LoVo (cell line): ENCODE results near the gene PLA2G5.

ENCODE experiments used
- DNase-seq: peaks from one replicate; pipeline ENCODE4 v3.0.0-alpha.2; 2016; ENCODE audit warnings: low spot score

Gene PLA2G5

DNA sequence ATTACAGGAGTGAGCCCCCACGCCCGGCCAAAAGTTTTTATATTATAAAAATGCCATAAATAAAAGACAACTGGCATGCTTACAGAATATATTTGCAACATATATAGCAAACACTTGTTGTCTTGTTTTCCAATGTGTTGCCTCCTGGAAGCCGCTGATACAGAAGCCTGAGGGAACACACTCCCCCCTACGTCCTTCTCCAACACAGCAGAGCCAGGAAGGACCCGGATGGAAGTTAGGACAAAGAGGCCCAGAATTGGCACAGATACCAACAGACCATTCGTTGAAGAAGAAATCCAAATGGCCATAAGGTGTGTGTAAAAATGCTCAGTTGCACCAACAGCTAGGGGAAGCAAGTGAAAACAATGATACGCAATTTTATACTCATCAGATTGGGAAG lies 1.3 kb upstream of the PLA2G5 start:
- no peak for DNase-seq

DNA sequence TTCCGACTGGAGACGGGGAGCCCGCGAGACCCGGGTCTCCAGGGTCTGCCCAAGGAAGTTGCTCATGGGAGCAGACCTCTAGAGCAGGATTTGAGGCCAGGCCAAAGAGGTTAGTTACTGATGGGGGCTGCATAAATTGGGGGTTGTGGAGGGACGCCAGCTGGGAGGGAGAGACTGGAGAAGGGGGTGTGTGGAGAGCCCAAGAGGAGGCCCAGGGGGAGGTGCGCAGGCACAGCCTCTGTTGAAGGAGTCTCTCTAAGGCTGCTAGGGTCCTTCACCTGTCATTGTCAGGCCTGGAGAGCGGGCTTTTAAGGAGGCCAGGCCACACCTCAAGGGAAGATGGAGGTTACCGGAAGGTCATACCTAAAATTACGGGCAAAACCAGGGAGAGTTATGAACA lies 363 bp downstream of the PLA2G5 start:
- no peak for DNase-seq

DNA sequence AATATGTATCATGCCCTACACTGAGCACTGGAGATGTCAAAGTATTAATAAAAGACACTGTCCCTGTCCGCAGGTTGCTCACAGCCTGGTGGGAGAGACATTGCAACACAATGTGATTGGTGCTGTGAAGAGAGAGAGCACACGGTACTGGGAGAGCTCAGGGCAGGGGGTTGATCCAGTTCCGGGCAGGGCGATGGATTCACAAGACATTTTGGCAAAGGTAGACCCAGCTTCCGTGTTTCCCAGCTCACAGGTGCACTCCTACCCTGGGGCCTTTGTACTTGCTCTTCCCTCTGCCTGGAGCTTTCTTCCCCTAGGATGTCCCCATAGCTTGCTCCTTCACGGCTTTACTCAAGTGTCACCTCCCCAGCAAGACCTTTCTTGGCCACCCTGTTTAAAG lies 1.4 kb downstream of the PLA2G5 start:
- no peak for DNase-seq

DNA sequence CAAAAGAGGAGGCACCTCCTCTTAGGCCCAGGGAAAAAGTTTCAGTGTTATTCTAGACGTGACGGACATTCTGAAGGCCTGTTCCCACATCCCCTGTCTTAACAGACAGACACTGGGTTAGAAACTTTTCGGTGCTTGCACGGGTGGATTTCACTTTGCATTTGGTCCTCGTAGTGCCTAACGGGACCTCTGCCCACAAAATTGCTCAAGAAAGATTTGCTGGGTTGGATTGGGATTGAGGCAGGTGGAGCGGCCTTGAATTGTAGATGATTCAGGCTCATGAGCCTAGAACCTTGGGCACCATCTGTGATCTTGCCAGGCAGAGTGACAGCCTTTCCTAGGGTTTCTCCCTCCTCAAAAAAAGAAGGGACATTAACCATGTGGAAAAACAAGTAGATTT lies 2.8 kb downstream of the PLA2G5 start:
- DNase-seq: no peak

DNA sequence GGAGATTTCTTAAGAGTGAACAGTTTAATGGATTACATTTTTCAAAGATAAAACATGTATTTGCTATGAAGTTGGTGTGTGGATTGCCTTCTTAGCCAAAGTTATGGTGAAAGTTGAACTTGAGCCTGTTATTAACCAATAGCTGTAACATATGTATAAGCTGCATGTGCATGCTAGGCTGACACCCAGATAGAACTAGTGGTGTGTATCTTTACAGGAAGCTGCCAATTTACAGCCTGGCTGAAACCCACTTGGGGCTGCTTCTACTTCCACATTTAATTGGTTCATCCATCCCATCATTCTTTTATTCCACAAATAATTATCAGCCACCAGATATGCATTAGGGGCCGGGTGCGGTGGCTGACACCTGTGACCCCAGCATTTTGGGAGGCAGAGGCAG lies 3.3 kb downstream of the PLA2G5 start:
- no peak for DNase-seq

DNA sequence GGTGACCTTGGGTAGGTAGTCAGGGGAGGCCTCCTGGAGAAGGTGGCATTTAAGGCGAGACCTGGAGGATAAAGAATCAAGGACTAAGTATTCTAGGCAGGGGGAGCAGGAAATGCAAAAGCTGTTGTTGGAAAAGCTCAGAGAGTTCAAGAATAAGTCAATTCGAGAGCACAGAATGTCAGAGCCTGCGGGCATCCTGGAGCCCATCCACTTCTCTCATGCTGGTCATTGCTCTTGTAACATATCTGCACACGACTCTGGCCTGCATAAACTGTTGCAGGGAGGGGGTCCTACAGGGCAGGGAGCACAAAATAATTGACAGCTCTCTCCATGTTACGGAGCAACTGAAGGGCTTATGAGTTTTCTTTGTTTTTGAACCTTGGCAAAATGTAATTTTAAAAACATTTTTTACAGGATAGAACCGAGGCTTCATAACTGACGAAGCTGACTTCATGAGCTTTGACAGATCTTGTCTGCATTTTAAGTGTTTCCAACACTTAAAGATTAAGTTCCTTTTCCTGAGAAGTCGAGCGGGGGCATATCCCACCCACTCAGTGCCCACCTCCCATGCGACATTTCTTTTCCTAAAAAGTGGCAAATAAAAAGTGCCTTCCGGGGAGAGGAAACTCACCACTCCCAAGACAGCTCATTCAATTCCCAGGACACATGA lies 4.2 kb downstream of the PLA2G5 start:
- no peak for DNase-seq

DNA sequence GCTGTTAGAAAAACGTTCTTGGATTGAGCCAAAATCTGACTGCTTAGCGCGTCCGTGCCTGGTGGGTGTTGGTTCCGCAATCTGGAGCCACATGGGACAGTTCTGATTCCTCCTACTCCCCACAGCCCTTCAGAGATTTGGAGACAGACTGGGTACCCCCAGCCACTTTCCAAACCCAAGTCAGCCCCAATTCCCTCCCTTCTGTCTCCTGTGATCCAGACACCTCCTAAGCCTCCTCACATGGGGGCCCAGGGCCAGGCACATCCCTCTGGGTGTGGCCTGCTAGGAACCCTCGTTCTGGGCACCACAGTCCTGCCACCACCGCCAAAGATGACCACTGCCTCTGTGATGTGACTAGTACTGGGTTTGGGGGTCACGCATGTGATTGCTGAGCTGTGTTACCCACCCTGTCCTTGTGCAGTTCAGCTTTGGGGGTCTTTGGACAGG lies 4.8 kb downstream of the PLA2G5 start:
- no peak for DNase-seq

DNA sequence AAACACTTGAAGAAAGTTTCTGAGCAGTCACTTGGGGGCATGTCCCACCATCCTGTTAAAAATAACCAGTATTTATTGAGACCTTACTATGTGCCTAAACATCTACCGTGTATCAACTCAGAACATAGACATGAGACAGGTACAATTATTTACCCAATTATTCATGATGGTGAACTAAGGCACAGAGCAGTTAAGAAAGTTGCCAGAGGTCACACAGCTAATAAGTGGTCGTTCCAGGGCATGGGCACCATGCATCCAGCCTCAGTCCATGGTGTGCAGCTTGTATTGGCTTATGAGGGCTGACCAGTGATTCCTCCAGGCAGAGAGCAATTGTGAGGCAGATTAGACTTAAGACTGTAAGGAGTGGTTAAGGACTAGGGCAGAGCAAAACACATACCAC lies 5.4 kb downstream of the PLA2G5 start:
- DNase-seq: no peak

DNA sequence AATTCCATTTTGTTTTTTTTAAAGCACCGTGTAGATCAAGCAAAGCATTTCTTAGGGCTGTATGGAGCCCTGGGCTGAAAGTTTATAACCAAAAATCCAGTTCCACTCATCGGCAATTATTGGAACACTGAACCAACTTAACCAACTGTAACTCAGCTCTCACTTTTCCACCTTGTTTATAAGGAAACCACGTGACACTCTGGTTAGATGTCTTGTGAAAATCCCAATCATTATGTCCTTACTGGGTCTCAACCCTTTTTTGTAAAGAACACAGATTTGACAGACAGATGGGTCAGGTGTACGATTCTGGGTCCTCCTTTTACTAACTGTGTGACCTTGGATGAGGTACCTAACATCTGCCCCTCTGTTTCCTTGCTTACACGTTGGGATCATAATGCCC lies 6.2 kb downstream of the PLA2G5 start:
- DNase-seq: no peak

DNA sequence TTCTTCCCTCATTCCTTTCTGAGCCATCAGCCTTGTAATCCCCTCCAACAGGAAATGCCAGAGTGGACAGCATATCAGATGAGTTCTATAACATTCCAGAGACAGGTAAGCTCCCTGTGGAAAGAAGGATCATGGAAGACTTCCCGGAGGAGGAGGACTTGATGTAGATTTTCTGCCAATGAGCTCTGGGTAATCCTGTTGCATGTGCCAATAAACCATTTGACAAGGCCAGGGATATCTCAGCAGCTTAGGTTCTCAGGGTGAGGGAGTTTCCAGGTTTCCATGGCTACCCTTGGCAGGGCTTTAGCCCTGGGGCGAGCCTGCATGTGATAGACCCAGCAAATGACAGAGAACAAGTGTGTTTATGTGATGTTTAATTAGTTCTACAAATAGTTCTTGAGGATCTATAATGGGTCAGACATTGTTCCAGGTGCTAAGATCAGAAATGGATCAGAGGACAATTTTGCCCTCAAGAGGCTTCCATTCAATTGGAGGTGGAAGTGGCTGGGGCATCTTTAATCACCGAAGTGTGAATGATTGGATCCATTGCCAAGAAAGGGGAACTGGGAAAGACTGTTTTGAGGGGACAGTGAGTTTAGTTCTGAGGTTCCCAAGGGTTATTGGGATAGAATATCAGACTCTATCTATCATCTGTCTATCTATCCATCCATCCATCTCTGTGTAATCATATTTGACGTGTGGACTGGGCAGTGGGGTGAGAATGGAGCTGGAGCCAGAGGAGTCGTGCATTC lies 6.9 kb downstream of the PLA2G5 start:
- no peak for DNase-seq

DNA sequence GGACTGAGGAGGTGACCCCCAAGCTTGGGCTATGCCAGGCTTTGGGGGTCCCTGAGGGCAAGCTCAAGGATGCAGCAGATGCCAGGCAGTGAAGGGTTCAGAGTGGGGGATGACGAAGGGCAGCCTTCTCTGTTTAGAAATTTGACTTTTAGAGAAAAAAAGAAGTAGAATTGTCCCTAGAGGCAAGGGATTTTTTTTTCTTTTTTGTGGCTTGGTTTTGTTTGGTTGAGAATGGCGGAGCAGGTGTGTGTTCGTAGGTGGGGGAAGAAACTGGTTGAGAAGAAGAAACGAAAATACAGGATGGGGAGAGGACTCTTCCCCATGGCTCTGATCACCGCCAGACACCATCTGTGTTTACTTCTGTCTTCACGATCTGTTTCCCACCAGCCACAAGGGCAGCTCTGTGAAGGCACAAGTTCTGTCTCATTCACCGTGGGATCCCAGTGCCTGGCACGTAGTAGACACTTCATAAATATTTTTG lies 8.2 kb downstream of the PLA2G5 start:
- no peak for DNase-seq

DNA sequence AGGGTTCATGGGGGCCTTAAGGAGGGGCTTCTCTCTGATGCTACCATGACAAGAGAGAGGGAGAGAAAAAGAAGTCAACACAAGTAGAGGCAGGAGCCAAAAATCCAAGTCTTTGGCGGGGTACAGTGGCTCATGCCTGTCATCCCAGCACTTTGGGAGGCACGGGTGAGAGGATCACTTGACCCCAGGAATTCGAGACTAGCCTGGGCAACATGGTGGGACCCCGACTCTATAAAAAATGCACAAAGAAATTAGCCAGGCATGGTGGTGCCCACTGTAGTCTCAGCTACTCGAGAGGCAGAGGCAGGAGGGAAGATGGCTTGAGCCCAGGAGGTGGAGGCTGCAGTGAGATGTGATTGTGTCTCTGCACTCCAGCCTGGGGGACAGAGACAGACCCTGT lies 8.7 kb downstream of the PLA2G5 start:
- DNase-seq: no peak

DNA sequence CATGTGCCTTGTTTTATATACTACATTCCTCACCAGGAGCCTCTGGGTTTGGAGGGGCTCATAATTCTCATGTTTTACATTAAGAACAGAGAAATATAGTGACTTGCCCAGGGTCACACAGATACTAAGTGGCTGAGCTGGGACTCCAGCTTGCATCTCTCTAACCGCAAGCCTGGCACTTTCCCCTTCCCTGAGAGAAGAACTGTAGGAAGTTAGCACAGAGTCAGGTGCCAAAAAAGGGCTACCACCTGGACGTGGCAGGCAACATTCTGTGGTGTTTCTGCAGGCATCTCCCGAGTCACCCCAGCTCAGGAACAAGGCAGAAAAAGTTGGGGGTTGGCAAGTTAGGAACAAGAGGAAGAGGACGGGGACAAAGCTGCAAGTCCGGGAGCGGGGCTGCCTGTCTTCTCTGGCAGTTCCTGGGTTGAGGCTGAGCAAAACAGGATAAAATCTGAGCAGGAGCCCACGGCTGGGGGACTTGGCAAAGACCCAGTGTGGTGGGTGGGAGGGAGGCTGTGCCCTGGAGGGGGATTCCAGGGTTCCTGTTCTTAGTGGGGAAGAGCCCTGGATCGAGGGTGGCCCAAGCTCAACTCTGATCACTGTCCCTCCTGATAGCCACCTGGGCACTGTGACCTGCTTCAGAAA lies 9.8 kb downstream of the PLA2G5 start:
- DNase-seq: no peak

DNA sequence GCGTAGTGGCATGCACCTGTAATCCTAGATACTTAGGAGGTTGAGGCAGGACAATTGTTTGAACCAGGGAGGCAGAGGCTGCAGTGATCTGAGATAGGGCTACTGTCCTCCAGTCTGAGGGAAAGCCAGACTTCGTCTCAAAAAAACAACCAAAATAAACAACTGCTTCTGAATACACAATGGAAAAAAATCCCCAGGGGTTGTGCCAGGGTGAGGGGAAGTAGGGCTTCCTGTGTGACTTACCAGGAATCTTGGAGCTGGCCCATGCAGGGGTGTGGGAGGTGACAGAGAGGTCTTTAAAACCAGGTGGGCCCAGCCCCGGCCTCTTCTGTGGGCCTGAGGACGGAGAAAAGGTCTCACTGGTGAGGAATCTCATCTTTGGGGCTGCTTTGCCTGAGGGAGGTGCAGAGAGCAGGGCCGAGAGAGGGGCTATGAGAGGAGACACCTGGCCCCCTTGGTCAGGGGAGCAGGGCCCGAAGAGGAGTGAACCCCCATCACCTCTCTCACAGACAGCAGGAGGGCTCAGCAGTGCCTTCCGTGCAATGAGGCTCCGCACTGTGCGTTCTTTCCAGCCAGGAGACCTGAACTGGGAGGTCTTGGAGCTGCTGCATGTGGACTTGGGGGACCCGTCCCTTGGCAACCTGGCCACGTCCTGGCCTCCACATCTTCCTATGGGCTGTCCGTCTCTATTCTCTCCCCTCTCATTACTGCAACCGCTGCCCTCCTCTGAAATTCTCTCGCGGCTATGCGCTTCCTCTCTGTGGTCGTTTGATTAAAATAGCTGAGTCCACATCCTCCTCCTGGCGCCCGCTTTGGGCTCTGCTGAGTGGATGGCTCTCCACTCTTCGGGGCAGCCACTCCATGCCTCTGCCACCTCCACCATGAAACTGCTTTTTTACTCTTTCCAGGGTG lies 10.7 kb downstream of the PLA2G5 start:
- no peak for DNase-seq

DNA sequence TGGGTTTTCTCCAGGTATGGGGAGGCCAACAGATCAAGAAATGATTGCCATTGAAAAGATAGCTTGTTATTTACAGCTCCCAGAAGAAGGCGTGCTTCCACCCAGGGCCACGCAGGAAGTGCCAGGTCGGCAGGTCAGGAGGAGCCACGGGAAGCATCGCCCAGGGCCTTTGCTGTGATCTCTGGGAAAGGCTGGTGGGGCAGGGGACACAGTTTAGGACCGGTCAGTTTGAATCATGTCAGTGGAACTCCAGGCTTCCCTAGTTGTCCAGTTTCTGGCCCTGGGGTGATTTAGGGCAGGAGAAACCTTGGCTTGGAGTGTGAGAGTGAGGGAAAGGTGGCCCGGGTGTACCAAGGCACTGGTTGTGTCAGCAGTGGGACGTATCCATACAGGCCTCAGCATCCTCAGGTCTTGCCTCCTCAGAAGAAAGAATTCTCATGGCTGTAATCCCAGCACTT lies 11.4 kb downstream of the PLA2G5 start:
- no peak for DNase-seq

DNA sequence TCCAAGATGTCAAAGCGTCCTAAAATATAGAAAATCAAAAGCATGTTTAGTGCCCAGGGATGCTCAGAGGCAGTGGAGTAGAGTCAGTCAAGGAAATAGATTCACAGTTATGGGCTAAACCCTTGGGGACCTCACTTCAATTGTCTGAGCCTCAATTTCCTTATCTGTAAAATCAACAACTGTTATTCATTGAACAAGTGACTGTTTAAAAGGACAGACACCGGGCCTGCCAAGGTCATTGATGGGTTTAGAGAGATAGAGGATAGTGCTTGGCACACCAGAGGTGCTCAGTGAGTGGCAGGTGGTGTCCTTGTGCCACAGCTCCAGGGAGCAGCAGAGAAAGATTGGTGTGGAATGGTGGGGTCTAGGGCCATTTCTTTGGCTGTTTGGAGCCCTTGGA lies 12.8 kb downstream of the PLA2G5 start:
- DNase-seq: no peak

DNA sequence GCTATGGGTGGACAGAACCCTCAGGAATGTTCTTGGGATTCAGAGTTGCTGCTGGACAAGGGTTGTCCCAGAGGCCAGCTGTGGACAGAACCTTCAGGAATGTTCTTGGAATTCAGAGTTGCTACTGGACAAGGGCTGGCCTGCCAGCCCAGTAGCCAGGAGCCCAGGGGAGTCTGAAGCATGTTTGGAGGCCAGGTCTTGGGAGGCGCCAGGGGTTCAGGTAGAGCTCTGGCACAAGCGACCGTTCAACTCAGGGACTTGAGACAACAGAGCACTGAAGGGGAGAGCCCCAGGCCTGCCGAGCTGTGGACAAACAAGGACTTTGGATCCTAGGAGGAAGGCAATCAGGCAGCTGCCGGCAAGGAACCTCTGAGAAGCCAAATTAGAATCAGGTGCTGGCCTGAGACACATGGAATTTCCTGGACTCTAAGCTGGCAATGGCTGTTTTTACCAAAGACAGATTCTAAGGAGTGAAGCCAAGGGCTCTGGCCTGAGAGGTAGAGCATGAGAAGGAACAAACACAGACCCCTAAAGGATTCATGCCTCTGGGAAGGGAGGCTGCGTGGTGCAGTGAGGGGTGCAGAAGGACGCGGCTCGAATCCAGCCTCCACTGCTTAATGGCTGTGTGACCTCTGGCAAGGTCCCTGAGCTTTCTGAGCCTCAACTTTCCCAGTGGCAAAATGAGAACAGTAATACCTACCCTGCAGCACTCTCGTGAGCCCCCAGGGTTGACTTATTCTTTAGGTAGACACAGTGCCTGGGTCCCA lies 13.4 kb downstream of the PLA2G5 start:
- no peak for DNase-seq

DNA sequence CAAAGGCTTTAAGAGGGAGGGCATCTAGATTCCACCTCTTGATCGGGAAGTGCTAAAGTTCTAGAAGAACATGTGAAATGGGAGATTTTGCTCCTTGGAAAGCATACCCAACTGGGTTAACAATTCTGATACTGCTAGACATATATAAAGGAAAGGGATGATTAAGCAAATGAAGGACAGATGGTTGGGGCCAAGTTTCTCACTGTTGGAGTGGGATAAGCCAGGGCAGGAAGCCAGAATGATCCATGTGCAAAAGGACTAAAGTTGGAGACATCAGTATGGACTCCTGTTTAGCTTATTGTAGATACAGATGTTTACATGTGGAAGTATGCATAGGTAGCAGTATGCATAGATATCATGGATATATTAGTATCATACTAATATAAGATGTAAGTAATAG lies 16.8 kb downstream of the PLA2G5 start:
- DNase-seq: no peak

DNA sequence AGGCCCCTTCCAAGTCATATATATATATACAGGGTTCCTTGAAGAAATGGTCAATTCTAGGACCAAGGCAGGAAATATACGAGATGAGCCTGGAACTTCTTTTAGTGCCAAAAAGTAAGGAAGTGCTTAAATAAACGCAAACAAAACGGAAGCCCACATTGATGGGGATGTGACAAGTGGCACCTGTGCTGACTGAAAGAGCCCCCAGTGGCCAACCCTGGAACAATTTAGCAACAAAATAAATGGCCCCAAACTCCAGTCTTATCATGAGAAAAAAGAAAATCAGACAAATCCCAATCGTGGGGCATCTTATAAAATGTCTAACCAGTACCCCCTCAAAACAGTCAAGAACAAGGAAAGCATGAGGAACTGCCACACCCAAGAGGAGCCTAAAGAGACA lies 17.7 kb downstream of the PLA2G5 start:
- DNase-seq: no peak

DNA sequence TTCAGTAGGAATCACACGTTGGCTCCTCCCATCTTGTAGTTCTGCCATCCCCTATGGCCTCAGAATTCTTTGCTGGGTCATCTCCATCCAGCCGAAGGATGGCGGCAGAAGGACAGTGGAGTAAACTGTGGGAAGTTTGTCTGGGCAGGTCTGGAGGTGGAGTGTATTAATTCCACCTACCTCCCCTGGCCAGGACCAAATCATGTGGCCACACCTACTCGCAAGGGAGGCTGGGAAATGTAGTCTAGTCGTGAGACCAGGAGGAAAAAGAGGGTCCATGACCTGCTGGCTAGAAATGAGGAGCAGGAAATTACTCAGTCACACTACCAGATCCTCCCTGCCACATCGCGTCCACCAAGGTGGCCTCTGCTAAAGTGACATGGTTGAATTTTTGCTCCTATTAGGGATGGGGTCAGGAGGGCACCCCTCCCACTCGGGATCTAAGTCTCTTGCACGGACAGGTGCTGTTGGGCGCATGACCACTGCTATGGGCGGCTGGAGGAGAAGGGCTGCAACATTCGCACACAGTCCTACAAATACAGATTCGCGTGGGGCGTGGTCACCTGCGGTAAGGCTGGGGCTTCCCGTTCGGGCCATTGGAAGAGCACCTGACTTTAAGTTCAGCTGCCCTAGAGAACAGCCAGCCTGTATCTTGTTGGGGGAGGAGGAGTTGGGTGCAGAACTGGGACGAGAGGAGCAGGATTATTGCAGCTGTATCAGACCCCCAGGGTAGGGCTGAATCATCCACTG lies 19.5 kb downstream of the PLA2G5 start:
- no peak for DNase-seq

DNA sequence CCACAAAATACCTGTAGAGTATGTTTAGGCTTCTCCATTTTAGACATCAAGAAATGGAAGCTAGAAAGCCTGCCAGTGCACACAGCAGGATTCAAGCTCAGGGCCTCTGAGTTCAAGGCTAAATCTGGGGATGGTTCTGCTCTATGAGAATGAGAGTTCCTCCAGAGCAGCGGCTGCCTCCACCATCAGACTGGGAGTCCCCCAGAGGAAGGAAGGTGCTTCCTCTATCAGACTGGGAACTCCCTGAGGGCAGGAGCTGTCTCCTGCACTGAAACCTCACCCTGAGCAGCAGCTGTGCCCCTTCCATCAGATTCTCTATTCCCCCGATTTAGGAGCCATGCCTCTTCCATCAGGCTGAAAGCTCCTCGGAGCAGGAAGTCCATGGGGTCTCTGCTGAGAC lies 20.1 kb downstream of the PLA2G5 start:
- DNase-seq: no peak
